PFSK-1 (cell line): Measurements from ENCODE around the gene UBE2J1.

Source experiments
- FOXP2 ChIP-seq: optimal IDR thresholded peaks from 2 replicates; pipeline ENCODE3; 2011; ENCODE audit warnings: borderline replicate concordance, control low read depth, inconsistent platforms; ENCODE audit not compliant: insufficient read depth; ENCODE audit errors: extremely low read length, extremely low read depth
- POLR2AphosphoS5 ChIP-seq: IDR thresholded peaks from 2 replicates; pipeline ENCODE4 v1.6.1; 2012; ENCODE audit warnings: low read depth, mild to moderate bottlenecking, control low read depth, low read length, moderate library complexity
- SIN3A ChIP-seq: IDR thresholded peaks from 2 replicates; pipeline ENCODE4 v1.6.1; 2012; ENCODE audit warnings: mild to moderate bottlenecking, low read length, moderate library complexity, borderline replicate concordance; ENCODE audit not compliant: insufficient read depth
- TAF1 ChIP-seq: IDR thresholded peaks from 2 replicates; pipeline ENCODE4 v1.6.1; 2012; ENCODE audit warnings: low read length, control low read depth, borderline replicate concordance; ENCODE audit not compliant: insufficient read depth
- TF ChIP-seq, protein P1 (sequence below), 2 experiments: IDR thresholded peaks; 2 replicates each; pipeline versions ENCODE4 v1.6.1 to v1.8.0; 2011 to 2012; ENCODE audit warnings: low read depth in 2 of 2, low read length in 2 of 2, control low read depth in 1 of 2, inconsistent platforms in 1 of 2, mild to moderate bottlenecking in 1 of 2, moderate library complexity in 1 of 2; ENCODE audit not compliant: insufficient read depth in 1 of 2

The UBE2J1 gene

GRCh38 chr6:89348372-89348771 is 4.2 kb downstream of the UBE2J1 start:
- TF ChIP-seq, protein P1, sequence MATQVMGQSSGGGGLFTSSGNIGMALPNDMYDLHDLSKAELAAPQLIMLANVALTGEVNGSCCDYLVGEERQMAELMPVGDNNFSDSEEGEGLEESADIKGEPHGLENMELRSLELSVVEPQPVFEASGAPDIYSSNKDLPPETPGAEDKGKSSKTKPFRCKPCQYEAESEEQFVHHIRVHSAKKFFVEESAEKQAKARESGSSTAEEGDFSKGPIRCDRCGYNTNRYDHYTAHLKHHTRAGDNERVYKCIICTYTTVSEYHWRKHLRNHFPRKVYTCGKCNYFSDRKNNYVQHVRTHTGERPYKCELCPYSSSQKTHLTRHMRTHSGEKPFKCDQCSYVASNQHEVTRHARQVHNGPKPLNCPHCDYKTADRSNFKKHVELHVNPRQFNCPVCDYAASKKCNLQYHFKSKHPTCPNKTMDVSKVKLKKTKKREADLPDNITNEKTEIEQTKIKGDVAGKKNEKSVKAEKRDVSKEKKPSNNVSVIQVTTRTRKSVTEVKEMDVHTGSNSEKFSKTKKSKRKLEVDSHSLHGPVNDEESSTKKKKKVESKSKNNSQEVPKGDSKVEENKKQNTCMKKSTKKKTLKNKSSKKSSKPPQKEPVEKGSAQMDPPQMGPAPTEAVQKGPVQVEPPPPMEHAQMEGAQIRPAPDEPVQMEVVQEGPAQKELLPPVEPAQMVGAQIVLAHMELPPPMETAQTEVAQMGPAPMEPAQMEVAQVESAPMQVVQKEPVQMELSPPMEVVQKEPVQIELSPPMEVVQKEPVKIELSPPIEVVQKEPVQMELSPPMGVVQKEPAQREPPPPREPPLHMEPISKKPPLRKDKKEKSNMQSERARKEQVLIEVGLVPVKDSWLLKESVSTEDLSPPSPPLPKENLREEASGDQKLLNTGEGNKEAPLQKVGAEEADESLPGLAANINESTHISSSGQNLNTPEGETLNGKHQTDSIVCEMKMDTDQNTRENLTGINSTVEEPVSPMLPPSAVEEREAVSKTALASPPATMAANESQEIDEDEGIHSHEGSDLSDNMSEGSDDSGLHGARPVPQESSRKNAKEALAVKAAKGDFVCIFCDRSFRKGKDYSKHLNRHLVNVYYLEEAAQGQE (IDR thresholded peaks at IDR 0.05; ENCODE audit: insufficient read depth in 1 of 2, low read depth in 2 of 2, low read length in 2 of 2), result no peak
- no peak for TF ChIP-seq FOXP2
- no peak for TF ChIP-seq POLR2AphosphoS5
- TF ChIP-seq SIN3A, result no peak
- no peak for TF ChIP-seq TAF1

- TF ChIP-seq SIN3A (no peak), FOXP2 (no peak), TAF1 (no peak), POLR2AphosphoS5 (no peak)
- TF ChIP-seq, protein P1 (IDR thresholded peaks at IDR 0.05; ENCODE audit: insufficient read depth in 1 of 2, low read depth in 2 of 2, low read length in 2 of 2), result no peak
These were observed 4.7 kb downstream of the UBE2J1 start for GRCh38 chr6:89347825-89348224.

DNA sequence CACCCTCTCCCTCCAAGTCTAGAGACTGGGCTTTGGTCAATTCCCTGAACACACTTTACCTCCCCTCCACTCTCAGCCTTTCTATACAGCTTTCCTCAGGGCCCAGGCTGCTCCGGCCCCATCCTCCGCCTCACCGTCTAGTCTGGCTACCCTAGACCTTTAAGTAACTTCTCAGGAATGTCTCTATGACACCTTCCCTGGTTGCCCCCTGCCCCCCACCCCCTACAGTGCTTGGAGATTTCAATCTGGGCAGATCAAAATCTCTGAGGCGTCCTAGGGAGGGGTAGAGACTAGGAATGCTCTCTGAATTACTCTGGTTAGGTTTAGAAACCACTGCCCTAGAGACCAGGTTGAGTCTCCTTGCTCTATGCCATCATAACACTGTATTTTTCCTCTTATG is 6.1 kb downstream of the UBE2J1 start:
- no peak for TF ChIP-seq TAF1
- no peak for TF ChIP-seq FOXP2
- TF ChIP-seq, protein P1 (IDR thresholded peaks at IDR 0.05; ENCODE audit: insufficient read depth in 1 of 2, low read depth in 2 of 2, low read length in 2 of 2), result no peak
- no peak for TF ChIP-seq POLR2AphosphoS5
- TF ChIP-seq SIN3A, result no peak

GRCh38 chr6:89339565-89339964 is 13.0 kb downstream of the UBE2J1 start:
- TF ChIP-seq FOXP2 (no peak), TAF1 (no peak), SIN3A (no peak), POLR2AphosphoS5 (no peak)
- TF ChIP-seq, protein P1 (IDR thresholded peaks at IDR 0.05; ENCODE audit: insufficient read depth in 1 of 2, low read depth in 2 of 2, low read length in 2 of 2), result no peak

GRCh38 chr6:89335164-89335563 is 17.4 kb downstream of the UBE2J1 start:
- TF ChIP-seq SIN3A, result no peak
